Right lobe of liver (tissue), 4 donors: ENCODE measurements around the gene FAR2.

Source experiments
- POLR2A ChIP-seq: fragments of 450-650 bp; IDR thresholded peaks from one replicate; pipeline ENCODE4 v1.6.1; 2017; ENCODE audit warnings: antibody characterized with exemption, mild to moderate bottlenecking
- TF ChIP-seq, protein P1 (sequence below), 4 donors: fragments of 200-600 bp in 3 of 4; fragments of 450-650 bp in 1 of 4; IDR thresholded peaks; one replicate each; pipeline versions ENCODE4 v1.5.1 to v1.8.0; 2016 to 2022; ENCODE audit warnings: antibody characterized with exemption in 4 of 4, mild to moderate bottlenecking in 2 of 4
- donor health status: DM: no; HTN: no; CAD: no.
- donor health status: DM: no; HTN: no; CAD: no.
- donor health status: DM: no; HTN: yes; CAD: no.

DNA sequence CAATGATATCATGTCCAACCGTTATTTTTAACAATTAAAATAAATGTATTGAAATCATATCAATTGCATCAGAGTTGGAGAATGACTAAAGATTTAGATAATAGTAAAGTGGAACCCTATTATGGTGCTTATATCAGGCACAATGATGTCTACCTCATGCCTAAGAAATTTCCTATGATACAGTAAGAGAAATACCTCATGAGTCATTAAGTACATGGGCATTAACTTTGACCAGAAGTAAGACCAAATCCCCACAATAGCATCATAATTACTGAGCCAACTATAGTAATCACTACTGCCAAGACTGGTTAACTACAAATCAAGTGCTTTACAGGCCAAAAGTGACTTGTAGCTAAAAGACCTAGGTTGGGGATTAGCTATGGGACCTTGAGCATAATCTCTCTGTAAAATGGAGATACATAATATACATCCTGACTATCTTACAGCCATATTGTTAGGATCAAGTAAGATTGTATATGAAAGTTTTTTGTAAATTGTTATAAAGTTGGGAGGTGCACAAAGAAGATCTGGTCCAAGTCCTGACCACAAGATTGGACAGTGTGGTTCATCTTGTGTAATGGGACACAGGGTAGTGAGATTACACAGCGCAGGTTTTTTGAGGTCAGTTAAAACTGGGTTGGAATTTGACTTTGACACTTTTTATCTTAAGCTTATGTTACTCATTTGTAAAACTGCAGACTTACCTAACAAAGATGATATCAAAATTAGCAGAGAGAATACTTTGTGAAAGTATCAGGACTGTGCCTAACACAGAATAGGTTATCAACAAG lies 171.4 kb downstream of the FAR2 start:
- TF ChIP-seq, protein P1, sequence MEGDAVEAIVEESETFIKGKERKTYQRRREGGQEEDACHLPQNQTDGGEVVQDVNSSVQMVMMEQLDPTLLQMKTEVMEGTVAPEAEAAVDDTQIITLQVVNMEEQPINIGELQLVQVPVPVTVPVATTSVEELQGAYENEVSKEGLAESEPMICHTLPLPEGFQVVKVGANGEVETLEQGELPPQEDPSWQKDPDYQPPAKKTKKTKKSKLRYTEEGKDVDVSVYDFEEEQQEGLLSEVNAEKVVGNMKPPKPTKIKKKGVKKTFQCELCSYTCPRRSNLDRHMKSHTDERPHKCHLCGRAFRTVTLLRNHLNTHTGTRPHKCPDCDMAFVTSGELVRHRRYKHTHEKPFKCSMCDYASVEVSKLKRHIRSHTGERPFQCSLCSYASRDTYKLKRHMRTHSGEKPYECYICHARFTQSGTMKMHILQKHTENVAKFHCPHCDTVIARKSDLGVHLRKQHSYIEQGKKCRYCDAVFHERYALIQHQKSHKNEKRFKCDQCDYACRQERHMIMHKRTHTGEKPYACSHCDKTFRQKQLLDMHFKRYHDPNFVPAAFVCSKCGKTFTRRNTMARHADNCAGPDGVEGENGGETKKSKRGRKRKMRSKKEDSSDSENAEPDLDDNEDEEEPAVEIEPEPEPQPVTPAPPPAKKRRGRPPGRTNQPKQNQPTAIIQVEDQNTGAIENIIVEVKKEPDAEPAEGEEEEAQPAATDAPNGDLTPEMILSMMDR (IDR thresholded peaks at IDR 0.05), result no peak
- TF ChIP-seq POLR2A, result no peak
